ENCODE measurements around the gene PDE4A. TPM values are rescaled to one million over a fixed set of nuclear protein-coding genes. Genes with fewer than 3 reads are reported as not detected.

The PDE4A gene
- polyA plus RNA-seq, 1 donor = 2.2 TPM

DNA sequence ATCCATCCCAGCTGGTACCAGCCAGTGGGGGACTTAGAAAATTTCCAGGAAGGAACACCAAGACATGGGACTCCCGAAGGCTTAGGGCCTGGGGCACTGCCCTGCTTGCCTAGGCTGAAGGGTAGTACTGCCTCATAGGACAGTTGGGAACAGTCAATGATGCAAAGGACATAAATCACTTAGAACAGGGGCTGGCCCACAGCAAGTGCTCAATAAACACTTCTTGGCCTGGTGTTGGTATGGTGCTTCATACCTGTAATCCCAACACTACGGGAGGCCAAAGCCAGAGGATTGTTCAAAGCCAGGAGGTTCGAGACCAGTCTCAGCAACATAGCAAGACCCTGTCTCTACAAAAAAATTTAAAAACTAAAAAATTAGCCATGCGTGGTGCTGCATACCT, 77.0 kb downstream of the PDE4A start:
- H3K4me3 ChIP-seq (ENCODE audit: low read length) = no peak overlapping the region

GRCh38 chr19:10499550-10500246, 79.4 kb downstream of the PDE4A start:
- DNase-seq = no peak
- no peak overlapping the region for H3K4me3 ChIP-seq (ENCODE audit: low read length)
- WGBS (ENCODE audit: insufficient coverage, low lambda C conversion rate) = no CpG with 5 or more reads among the region's 24 CpGs
- peaks cover 11% of the 10 kb centered on the region for H3K4me1 ChIP-seq (ENCODE audit: control insufficient read depth, insufficient read depth, low read length)
- no peaks in the 10 kb centered on the region for H3K9me3 ChIP-seq (ENCODE audit: control insufficient read depth, low read depth, low read length)
- H3K27ac ChIP-seq (ENCODE audit: low read length) = peak overlapping the region; percentile 72
- H3K36me3 ChIP-seq (ENCODE audit: control insufficient read depth, insufficient read depth, low read length) = peaks cover 35% of the 10 kb centered on the region
- H3K27me3 ChIP-seq (ENCODE audit: control insufficient read depth, insufficient read depth, low read length) = no peaks in the 10 kb centered on the region

More for the DNA sequence above, 77.0 kb downstream of the PDE4A start:
- Histone ChIP-seq H3K9me3 (ENCODE audit: control insufficient read depth, low read depth, low read length) (no peaks in the 10 kb centered on the region), H3K27ac (ENCODE audit: low read length) (no peak overlapping the region), H3K4me1 (ENCODE audit: control insufficient read depth, insufficient read depth, low read length) (peaks cover 11% of the 10 kb centered on the region), H3K27me3 (ENCODE audit: control insufficient read depth, insufficient read depth, low read length) (no peaks in the 10 kb centered on the region), H3K36me3 (ENCODE audit: control insufficient read depth, insufficient read depth, low read length) (peaks cover 42% of the 10 kb centered on the region)
- no CpG with 5 or more reads among the region's 4 CpGs for WGBS (ENCODE audit: insufficient coverage, low lambda C conversion rate)
- no peak for DNase-seq

DNA sequence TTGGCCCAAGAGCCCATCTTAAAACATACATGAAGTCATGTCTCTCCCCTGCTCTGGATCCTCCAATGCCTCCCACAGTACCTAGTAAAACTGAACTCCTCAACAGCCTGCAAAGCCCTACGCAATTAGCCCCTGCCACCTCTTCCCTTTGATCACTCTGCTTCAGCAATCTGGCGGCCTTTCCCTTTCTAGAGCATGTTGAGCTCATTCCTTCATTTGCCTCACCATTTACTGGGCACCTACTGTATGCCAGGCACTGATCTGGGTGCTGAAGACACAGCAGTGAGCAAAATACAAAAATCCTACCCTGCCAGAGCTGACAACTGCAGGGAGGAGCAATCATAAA, 79.9 kb downstream of the PDE4A start:
- no peaks in the 10 kb centered on the region for H3K9me3 ChIP-seq (ENCODE audit: control insufficient read depth, low read depth, low read length)
- no peak overlapping the region for H3K4me3 ChIP-seq (ENCODE audit: low read length)
- H3K36me3 ChIP-seq (ENCODE audit: control insufficient read depth, insufficient read depth, low read length) = peaks cover 31% of the 10 kb centered on the region
- H3K4me1 ChIP-seq (ENCODE audit: control insufficient read depth, insufficient read depth, low read length) = peaks cover 11% of the 10 kb centered on the region
- 100% methylated on average over 2 of the region's 2 CpGs for WGBS (ENCODE audit: insufficient coverage, low lambda C conversion rate)
- no peaks in the 10 kb centered on the region for H3K27me3 ChIP-seq (ENCODE audit: control insufficient read depth, insufficient read depth, low read length)
- DNase-seq = no peak
- no peak overlapping the region for H3K27ac ChIP-seq (ENCODE audit: low read length)

DNA sequence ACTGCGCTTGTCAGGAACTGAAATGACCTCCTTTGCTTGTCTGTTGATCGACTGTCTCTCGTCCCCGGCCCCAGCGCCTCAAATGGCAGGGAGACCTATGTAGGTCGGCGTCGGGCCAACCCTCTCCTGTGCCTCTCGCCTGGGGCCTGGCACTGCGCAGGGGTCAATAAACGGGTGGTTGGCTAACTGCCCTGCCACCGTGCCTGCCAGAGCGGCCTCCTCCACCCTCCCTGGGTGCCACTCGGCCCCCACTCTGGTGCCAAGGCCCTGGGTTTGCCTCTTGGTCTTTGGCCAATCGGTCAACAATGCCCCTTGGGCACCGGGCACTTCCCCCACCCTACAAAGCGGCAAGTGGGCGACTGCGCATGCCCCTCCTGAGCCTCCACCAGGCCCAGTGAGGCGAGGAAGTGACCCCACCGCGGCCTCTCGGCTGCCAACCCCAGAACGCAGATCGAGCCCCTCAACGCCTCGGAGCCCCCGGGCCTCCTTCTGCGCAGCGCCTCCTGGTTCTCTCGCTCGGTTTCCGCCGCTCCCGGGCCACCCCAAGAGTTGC, 81.7 kb downstream of the PDE4A start:
- Histone ChIP-seq H3K4me1 (ENCODE audit: control insufficient read depth, insufficient read depth, low read length) (peaks cover 11% of the 10 kb centered on the region), H3K9me3 (ENCODE audit: control insufficient read depth, low read depth, low read length) (no peaks in the 10 kb centered on the region), H3K27ac (ENCODE audit: low read length) (peak overlapping the region; percentile 85), H3K4me3 (ENCODE audit: low read length) (peak overlapping the region; percentile 88), H3K27me3 (ENCODE audit: control insufficient read depth, insufficient read depth, low read length) (no peaks in the 10 kb centered on the region), H3K36me3 (ENCODE audit: control insufficient read depth, insufficient read depth, low read length) (peaks cover 21% of the 10 kb centered on the region)
- peak; percentile 37 to 69 for DNase-seq
- no CpG with 5 or more reads among the region's 35 CpGs for WGBS (ENCODE audit: insufficient coverage, low lambda C conversion rate)

DNA sequence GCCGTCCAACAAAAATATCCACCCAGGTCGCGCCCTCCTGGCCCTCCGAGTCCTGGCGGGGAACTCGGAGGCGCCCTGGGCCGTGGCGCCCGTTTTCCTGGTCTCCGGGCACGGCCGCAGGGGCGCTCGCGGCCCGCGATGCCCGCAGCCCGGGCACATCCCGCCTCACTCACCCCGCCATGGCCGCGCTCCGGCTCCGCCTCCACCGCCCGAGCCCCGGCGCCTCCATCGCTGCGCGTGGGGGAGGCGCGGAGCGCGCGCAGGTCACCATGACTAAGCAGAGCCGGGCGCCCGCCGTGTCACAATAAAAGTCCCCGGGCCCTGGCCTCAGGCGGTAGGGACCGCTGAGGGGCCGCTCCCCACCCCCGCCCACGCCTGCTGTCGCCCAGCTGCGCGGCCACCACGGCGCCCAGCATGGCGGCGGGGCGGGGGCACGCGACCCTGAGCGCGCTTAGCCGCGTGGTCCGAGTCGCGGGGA, 82.2 kb downstream of the PDE4A start:
- Histone ChIP-seq H3K4me1 (ENCODE audit: control insufficient read depth, insufficient read depth, low read length) (peaks cover 11% of the 10 kb centered on the region), H3K4me3 (ENCODE audit: low read length) (peak overlapping the region; percentile 88), H3K27me3 (ENCODE audit: control insufficient read depth, insufficient read depth, low read length) (no peaks in the 10 kb centered on the region), H3K36me3 (ENCODE audit: control insufficient read depth, insufficient read depth, low read length) (peaks cover 16% of the 10 kb centered on the region), H3K9me3 (ENCODE audit: control insufficient read depth, low read depth, low read length) (no peaks in the 10 kb centered on the region), H3K27ac (ENCODE audit: low read length) (peak overlapping the region; percentile 85)
- DNase-seq = peak; percentile 93 to 95
- WGBS (ENCODE audit: insufficient coverage, low lambda C conversion rate) = no CpG with 5 or more reads among the region's 65 CpGs

- peak in 1 of 2 donors; percentile 76 for DNase-seq
- Histone ChIP-seq H3K4me1 (ENCODE audit: control insufficient read depth, insufficient read depth, low read length) (peaks cover 11% of the 10 kb centered on the region), H3K27ac (ENCODE audit: low read length) (peak within 1 kb of the TSS; percentile 85), H3K27me3 (ENCODE audit: control insufficient read depth, insufficient read depth, low read length) (no peaks in the 10 kb centered on the region), H3K36me3 (ENCODE audit: control insufficient read depth, insufficient read depth, low read length) (peaks cover 14% of the 10 kb centered on the region), H3K9me3 (ENCODE audit: control insufficient read depth, low read depth, low read length) (no peaks in the 10 kb centered on the region), H3K4me3 (ENCODE audit: low read length) (peak within 1 kb of the TSS; percentile 88)
- WGBS (ENCODE audit: insufficient coverage, low lambda C conversion rate) = 0% methylated on average over 8 of the region's 73 CpGs
Observed at GRCh38 chr19:10503002-10503789, 82.9 kb downstream of the PDE4A start, which contains the start of gene KEAP1. KEAP1 (minus strand) TSS chr19:10503356; CDS start chr19:10500033, 3,323 bp downstream.

DNA sequence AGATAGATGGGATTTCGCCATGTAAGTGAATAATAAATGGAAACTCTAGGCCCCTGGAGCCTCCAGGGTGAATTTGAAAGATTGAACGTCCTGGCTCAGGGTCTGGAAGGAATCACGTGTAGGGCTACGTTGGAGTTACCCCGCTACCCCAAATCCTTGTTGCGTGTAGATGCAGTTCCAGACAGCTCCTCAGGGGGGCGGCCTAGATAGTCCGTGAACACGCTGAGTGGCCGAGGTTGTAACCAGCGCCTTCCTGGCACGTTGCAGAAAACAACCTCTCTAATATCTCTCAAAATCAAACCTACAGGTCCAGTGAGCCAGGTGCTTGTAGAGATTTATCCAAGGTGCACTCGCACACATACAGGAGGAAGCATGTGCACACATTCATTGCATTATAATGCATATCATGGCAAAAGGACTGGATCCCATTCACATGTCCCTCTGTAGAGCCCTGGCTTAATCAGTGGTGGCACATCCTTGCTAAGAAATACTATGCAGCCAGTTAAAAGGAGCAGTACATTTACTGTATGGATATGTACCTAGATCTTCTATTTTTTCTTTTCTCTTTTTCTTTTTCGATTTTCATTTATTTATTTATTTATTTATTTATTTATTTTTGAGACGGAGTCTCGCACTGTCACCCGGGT, 85.4 kb downstream of the PDE4A start:
- Histone ChIP-seq H3K4me1 (ENCODE audit: control insufficient read depth, insufficient read depth, low read length) (peaks cover 10% of the 10 kb centered on the region), H3K9me3 (ENCODE audit: control insufficient read depth, low read depth, low read length) (no peaks in the 10 kb centered on the region), H3K4me3 (ENCODE audit: low read length) (no peak overlapping the region), H3K36me3 (ENCODE audit: control insufficient read depth, insufficient read depth, low read length) (no peaks in the 10 kb centered on the region), H3K27me3 (ENCODE audit: control insufficient read depth, insufficient read depth, low read length) (peaks cover 4% of the 10 kb centered on the region), H3K27ac (ENCODE audit: low read length) (no peak overlapping the region)
- peak; percentile 48 to 59 for DNase-seq
- WGBS (ENCODE audit: insufficient coverage, low lambda C conversion rate) = 80% methylated on average over 4 of the region's 17 CpGs

DNA sequence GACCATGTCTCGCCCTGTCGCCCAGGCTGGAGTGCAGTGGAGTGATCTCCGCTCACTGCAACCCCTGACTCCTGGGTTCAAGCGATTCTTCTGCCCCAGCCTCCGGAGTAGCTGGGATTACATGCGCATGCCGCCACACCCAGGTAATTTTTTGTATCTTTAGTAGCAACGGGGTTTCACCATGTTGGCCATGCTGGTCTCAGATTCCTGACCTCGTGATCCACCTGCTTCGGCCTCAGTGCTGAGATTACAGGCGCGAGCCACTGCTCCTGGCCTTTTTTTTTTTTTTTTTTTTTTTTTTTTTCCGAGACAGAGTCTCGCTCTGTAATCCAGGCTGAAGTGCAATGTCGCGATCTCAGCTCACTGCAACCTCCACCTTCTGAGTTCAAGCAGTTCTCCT, 87.7 kb downstream of the PDE4A start:
- peaks cover 15% of the 10 kb centered on the region for H3K27me3 ChIP-seq (ENCODE audit: control insufficient read depth, insufficient read depth, low read length)
- no peak overlapping the region for H3K27ac ChIP-seq (ENCODE audit: low read length)
- peaks cover 5% of the 10 kb centered on the region for H3K4me1 ChIP-seq (ENCODE audit: control insufficient read depth, insufficient read depth, low read length)
- DNase-seq = no peak
- no peak overlapping the region for H3K4me3 ChIP-seq (ENCODE audit: low read length)
- H3K9me3 ChIP-seq (ENCODE audit: control insufficient read depth, low read depth, low read length) = no peaks in the 10 kb centered on the region
- no CpG with 5 or more reads among the region's 16 CpGs for WGBS (ENCODE audit: insufficient coverage, low lambda C conversion rate)
- no peaks in the 10 kb centered on the region for H3K36me3 ChIP-seq (ENCODE audit: control insufficient read depth, insufficient read depth, low read length)

DNA sequence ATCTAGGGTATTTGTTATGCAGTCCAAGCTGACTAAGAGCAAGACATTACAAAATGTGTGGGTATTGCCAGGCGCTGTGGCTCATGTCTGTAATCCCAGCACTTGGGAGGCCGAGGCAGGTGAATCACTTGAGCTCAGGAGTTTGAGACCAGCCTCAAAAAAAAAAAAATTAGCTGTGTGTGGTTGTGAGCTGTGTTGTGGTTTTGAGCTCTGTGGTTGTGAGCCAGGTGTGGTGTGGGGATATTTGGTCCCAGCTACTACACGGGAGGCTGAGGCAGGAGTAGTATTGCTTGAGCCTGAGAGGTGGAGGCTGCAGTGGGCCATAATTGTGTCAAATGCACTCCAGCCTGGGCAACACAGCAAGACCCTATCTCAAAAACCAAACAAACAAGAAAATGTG, 88.4 kb downstream of the PDE4A start:
- no peak overlapping the region for H3K27ac ChIP-seq (ENCODE audit: low read length)

GRCh38 chr19:10510301-10510802, 90.0 kb downstream of the PDE4A start:
- H3K36me3 ChIP-seq (ENCODE audit: control insufficient read depth, insufficient read depth, low read length) = no peaks in the 10 kb centered on the region
- peaks cover 38% of the 10 kb centered on the region for H3K27me3 ChIP-seq (ENCODE audit: control insufficient read depth, insufficient read depth, low read length)
- no peak overlapping the region for H3K4me3 ChIP-seq (ENCODE audit: low read length)
- peaks cover 5% of the 10 kb centered on the region for H3K9me3 ChIP-seq (ENCODE audit: control insufficient read depth, low read depth, low read length)
- H3K27ac ChIP-seq (ENCODE audit: low read length) = no peak overlapping the region
- peaks cover 5% of the 10 kb centered on the region for H3K4me1 ChIP-seq (ENCODE audit: control insufficient read depth, insufficient read depth, low read length)
- whole genome bisulfite sequencing (ENCODE audit: insufficient coverage, low lambda C conversion rate) = no CpG with 5 or more reads among the region's 15 CpGs
- DNase-seq = peak in 1 of 2 donors; percentile 33

More for the DNA sequence above, 88.4 kb downstream of the PDE4A start:
- Histone ChIP-seq H3K27me3 (ENCODE audit: control insufficient read depth, insufficient read depth, low read length) (peaks cover 22% of the 10 kb centered on the region), H3K36me3 (ENCODE audit: control insufficient read depth, insufficient read depth, low read length) (no peaks in the 10 kb centered on the region), H3K4me1 (ENCODE audit: control insufficient read depth, insufficient read depth, low read length) (peaks cover 5% of the 10 kb centered on the region), H3K9me3 (ENCODE audit: control insufficient read depth, low read depth, low read length) (no peaks in the 10 kb centered on the region), H3K4me3 (ENCODE audit: low read length) (no peak overlapping the region)
- no peak for DNase-seq
- WGBS (ENCODE audit: insufficient coverage, low lambda C conversion rate) = no CpG with 5 or more reads among the region's 3 CpGs
